Fibroblast of pulmonary artery (primary cell): ENCODE data around the gene CACNA1G.

Source experiments
- DNase-seq: peaks from one replicate; pipeline ENCODE4 v3.0.0-alpha.2; 2010; ENCODE audit warnings: low read depth
- H3K4me3 ChIP-seq: replicated peaks from 2 replicates; pipeline ENCODE4 v1.5.1; 2011; ENCODE audit warnings: low read depth, mild to moderate bottlenecking, control low read depth, low read length, moderate library complexity
- TF ChIP-seq, protein P1 (sequence below): IDR thresholded peaks from 2 replicates; pipeline ENCODE4 v1.5.1; 2011; ENCODE audit warnings: mild to moderate bottlenecking, control low read depth, low read length, inconsistent platforms; ENCODE audit errors: missing control alignments

Gene CACNA1G

DNA sequence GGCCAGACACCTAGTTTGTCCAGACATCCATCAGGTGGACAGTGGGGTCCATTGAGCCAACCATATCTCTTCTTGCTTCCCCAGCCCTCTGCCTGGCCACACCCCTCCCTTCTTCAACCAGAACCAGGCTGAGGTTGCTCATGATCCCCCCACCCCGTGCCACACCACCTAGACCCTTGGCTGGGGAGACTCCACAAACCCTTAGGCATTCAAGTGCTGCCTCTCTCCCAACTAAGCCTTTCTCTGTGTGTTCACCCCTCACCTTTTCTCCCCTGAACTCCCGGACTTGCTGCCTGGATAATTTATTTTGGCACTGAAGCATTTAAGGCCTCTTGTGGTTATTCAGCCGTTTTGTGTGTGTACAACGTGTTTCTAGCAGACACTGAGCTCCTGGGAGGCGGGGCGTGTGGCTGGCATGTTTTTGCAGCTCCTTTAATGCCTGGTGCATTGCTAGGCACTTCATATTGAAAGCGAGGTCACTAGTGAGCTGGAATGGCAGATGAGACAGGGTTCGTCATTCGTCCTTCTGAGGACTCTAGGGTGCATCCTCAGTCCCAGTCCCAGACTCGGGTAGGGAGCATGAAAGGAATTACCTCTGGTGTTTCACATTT is 28.7 kb downstream of the CACNA1G start:
- DNase-seq = no peak
- TF ChIP-seq, protein P1, sequence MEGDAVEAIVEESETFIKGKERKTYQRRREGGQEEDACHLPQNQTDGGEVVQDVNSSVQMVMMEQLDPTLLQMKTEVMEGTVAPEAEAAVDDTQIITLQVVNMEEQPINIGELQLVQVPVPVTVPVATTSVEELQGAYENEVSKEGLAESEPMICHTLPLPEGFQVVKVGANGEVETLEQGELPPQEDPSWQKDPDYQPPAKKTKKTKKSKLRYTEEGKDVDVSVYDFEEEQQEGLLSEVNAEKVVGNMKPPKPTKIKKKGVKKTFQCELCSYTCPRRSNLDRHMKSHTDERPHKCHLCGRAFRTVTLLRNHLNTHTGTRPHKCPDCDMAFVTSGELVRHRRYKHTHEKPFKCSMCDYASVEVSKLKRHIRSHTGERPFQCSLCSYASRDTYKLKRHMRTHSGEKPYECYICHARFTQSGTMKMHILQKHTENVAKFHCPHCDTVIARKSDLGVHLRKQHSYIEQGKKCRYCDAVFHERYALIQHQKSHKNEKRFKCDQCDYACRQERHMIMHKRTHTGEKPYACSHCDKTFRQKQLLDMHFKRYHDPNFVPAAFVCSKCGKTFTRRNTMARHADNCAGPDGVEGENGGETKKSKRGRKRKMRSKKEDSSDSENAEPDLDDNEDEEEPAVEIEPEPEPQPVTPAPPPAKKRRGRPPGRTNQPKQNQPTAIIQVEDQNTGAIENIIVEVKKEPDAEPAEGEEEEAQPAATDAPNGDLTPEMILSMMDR = no peak

GRCh38 chr17:50590946-50591737 is 30.6 kb downstream of the CACNA1G start:
- no peak for DNase-seq
- TF ChIP-seq, protein P1 = no peak
- H3K4me3 ChIP-seq = no peak overlapping the region

More for the DNA sequence above, 28.7 kb downstream of the CACNA1G start:
- no peak overlapping the region for H3K4me3 ChIP-seq

DNA sequence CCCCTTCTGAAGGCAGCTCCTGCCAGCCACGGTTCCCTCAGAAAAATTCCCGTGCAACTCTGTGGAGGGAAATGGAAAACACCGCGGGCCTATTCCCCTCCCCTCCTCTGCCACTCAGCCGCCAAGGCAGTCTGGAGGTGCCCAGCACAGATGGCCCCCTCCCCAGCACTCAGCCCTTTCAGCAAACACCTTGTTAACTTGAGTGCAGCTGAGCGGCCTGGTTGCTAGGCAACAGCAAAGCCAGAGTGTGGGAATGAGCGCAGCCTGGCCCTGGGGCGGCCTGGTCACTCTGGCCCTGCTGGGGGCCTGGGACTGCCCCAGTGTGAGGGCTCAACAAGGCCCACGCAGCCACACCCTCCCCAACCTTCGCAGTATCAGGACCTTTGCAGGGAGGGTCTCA is 32.8 kb downstream of the CACNA1G start:
- DNase-seq = no peak
- no peak overlapping the region for H3K4me3 ChIP-seq
- TF ChIP-seq, protein P1 = no peak

DNA sequence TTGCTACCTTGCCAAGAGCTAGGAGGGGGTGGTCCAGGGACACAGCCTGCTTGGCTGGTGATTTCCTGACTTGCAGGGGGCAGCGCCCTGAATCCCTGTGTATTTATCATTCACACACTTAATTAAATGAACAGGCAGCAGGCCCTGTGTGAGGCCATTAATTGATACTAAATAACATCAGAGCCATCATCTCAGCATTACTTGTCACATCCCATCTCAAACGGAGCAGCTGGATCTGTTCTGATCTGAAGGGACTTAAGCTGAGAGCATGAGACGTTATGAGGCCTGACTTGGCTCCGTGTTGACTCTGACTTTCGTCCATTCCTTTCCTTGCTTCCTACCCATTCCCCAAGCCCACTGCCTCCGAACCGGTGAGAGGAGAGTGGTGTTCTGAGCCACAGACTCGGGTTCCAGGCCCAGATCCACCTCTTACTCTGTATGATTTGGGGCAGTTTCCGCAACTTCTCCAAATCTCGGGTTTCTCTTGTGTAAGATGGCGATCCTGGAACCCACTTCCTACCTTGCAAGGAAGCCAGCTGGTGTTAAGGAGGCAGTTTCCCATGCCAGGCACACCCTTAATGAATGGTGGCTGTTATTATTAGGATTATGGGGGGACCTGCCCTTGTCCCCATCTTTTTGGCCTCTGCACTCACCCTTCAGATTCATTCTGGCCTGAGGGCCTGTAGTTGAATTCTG is 33.8 kb downstream of the CACNA1G start:
- no peak for DNase-seq
- TF ChIP-seq, protein P1 = no peak
- no peak overlapping the region for H3K4me3 ChIP-seq

DNA sequence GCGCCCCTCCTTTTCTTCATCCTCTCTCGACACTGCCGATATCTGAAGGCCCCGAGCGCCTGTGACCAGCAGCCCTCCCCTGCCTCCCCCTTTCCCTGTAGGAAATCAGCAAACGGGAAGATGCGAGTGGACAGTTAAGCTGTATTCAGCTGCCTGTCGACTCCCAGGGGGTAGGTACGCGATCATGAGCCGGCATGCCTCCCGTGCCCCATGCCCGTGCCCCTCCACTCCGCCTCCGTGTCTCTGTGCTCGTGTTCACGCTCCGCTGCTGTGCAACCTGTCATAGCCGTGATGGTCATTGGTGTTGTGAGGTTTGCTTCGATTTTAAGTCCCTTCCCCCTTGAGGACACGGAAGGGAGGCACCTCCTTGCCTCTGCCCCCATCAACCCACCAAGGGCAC is 34.4 kb downstream of the CACNA1G start:
- DNase-seq = no peak
- TF ChIP-seq, protein P1 = no peak
- H3K4me3 ChIP-seq = no peak overlapping the region

GRCh38 chr17:50596191-50597037 is 35.9 kb downstream of the CACNA1G start:
- TF ChIP-seq, protein P1 = peak; percentile 12
- DNase-seq = no peak
- no peak overlapping the region for H3K4me3 ChIP-seq
